NCI-H748 (cell line): ENCODE measurements around the gene MLXIPL.
"Not testable (repeated sequence)": the region's sequence is repeated elsewhere in the genome, so short reads cannot be mapped to it uniquely, and the experiment has no call there.

Experiments used
- DNase-seq: peaks from one replicate; lab custom pipeline; 2025; ENCODE audit not compliant: unreplicated experiment; lab: John Stamatoyannopoulos, UW

Gene MLXIPL

GRCh38 chr7:73555411-73555982, 68.8 kb downstream of the MLXIPL start:
- DNase-seq = no peak

- DNase-seq = not testable (repeated sequence)
Measured at GRCh38 chr7:73550093-73550492, 74.2 kb downstream of the MLXIPL start.

GRCh38 chr7:73549176-73549575, 75.1 kb downstream of the MLXIPL start:
- no peak for DNase-seq

GRCh38 chr7:73547841-73548240, 76.5 kb downstream of the MLXIPL start:
- DNase-seq = no peak

GRCh38 chr7:73544678-73545077, 79.6 kb downstream of the MLXIPL start:
- no peak for DNase-seq
